NCI-H1092 (cell line): ENCODE results near the gene DYNC2I2.
"Not testable (repeated sequence)": the region's sequence is repeated elsewhere in the genome, so short reads cannot be mapped to it uniquely, and the experiment has no call there.

Source experiments
- DNase-seq: peaks from one replicate; lab custom pipeline; 2025; lab: John Stamatoyannopoulos, UW

Gene DYNC2I2

GRCh38 chr9:128685636-128686489 lies 29.2 kb upstream of the DYNC2I2 start:
- DNase-seq = no peak

DNA sequence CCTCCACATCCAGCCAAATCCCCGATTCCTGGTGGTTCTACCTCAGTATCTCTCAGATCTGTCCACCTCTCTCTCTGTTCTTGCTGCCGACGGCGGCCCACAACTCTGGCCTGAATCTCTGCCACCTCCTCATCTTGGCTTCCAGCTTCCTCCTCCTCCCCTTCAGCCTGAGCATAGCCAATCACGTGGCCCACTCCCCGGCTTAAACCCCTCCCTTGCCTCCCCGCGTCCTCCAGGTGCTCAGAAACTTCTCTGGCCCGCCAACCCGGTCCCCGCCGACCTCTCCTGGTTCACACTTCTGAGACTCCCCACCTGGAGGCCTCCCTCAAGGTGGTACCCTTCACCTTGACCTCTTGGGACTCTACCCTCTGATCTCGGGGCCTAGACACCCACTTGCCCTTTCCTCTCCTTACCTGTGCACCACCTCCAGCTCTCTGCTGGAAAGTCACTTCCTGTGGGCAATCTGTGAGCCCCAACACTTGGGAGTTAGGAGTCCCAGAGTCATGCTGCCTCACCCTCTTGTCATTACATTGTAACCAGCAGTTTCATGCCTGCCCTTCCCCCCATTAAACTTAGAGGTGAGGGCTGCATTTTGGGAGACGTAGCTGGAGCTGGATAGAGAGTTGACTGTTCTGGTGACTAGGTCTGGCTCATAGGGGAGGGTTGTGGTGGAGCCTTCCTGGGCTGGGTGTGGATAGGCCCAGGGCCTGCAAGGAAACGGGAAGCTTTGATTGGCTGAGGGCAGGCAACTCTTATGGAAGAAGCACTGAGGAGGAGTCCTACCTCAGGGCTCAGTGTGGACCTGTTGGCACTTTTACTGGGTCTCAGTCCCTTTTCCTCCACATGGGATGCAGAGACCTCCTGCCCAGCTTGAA lies 27.9 kb upstream of the DYNC2I2 start:
- DNase-seq = no peak

DNA sequence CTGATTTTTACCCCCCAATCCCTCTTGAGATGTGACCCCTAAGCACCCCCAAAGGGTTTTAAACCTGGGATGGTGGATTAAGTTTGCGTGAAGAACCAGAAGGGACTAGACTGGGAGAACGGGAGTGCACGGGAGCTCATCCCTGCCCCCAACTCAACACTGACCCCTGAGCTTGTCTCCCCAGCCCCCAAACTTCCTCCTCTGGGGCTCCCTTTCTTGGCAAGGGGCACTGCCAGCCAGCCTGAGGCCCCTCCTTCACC lies 27.3 kb upstream of the DYNC2I2 start:
- DNase-seq = no peak

DNA sequence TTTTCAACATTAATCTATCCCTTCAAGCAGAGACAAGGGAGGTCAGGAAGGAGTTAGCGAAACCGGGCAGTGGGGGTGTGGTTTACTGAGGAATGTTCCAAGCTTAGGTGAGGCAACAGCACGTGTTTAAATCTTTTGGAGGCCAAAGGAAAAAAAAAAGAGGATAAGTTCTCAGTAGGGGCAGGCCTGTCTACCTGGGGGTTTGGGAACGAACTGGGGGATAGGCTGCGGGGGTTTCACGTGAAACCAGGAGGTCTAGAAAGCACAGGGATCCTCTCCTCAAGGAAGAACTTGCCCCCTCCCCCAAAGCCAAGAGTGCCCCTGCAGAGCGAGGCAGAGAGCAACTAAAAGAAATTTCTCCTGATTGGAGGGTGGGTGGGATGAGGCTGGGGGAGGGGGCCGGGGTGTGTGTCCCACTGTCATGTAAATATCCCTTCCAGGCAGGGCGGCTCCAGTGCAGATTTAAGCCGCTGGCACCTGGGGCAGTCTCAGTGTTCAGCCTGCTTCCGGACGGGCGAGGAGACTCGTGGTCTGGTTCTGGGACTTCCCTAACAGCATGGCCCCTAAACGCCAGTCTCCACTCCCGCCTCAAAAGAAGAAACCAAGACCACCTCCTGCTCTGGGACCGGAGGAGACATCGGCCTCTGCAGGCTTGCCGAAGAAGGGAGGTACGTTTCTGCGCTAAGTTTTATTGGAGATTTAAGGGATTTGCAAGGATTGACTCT lies 26.9 kb upstream of the DYNC2I2 start:
- DNase-seq = no peak

DNA sequence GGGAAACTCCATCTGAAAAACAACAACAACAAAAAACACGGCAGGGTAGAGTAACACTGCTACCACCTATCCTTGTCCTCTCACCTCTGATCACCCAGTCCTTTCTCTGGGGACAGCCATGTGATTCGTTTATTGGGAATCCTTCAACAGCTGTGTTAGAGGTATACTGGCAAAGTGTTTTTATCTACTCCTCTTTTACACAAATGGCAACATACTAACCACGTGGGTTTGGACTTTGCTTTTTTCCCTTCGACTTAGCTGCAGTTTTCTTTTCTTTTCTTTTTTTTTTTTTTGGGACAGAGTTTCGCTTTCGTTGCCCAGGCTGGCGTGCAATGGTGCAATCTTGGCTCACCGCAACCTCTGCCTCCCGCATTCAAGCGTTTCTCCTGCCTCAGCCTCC lies 21.1 kb upstream of the DYNC2I2 start:
- DNase-seq = no peak

DNA sequence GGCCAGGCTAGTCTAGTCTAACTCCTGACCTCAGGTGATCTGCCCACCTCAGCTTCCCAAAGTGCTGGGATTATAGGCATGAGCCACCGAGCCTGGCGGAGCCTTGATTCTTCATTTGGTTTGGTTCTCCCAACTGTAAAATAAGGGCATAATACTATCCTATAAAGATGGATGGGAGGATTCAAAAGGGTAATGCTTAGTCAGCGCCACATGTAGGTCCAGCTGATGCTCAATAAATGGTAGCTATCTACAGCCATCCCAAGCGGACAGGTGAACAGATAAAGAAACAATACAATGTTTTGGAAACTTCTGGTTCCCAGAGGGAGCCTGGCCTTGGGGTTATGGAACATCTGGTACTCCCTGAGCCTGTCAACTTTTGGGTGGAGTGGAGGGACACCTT lies 18.7 kb upstream of the DYNC2I2 start:
- DNase-seq = no peak

DNA sequence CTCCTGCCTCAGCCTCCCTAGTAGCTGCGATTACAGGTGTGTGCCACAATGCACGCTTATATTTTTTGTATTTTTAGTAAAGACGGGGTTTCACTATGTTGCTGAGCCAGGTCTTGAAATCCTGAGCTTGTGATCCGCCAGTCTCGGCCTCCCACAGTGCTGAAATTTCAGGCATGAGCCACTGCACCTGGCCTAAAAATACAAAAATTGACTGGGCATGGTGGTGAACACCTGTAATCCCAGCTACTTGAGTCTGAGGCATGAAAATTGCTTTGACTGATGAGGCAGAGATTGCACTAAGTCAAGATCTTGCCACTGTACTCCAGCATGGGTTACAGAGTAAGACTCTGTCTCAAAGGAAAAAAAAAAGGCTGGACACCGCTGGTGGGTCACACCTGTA lies 13.1 kb upstream of the DYNC2I2 start:
- DNase-seq = no peak

- not testable (repeated sequence) for DNase-seq
Measured at GRCh38 chr9:128666481-128666941, 9.9 kb upstream of the DYNC2I2 start.

DNA sequence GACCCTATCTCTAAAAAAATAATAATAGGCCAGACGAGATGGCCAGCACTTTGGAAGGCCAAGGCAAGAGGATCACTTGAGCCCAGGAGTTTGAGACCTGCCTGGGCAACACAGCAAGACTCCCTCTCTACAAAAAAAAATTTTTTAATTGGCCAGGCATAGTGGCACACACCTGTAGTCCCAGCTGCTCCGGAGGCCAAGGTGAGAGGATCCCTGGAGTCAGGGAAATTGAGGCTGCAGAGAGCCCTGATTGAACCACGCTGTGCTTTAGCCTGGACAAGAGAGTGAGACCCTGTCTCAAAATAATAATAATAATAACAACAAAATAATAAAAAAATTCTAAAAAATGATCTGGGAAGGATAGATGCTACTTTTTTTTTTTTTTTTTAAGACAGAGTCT lies 1.1 kb upstream of the DYNC2I2 start:
- no peak for DNase-seq

DNA sequence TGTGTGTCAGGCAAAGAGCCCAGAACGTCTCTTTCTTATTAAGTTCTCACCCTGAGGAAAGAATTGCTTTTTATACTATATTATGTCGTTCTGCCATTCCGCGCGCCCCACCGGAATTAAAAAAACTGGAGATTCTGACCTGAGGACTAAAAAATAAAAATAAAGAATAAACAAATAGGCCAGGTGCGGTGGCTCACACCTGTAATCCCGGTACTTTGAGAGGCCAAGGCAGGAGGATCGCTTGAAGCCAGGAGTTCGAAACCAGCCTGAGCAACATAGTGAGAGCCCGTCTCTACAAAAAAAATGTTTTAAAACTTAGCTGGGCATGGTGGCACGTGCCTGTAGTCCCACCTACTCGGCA lies 677 bp upstream of the DYNC2I2 start:
- DNase-seq = no peak

- no peak for DNase-seq
Measured at GRCh38 chr9:128654481-128654880, 2.2 kb downstream of the DYNC2I2 start.

DNA sequence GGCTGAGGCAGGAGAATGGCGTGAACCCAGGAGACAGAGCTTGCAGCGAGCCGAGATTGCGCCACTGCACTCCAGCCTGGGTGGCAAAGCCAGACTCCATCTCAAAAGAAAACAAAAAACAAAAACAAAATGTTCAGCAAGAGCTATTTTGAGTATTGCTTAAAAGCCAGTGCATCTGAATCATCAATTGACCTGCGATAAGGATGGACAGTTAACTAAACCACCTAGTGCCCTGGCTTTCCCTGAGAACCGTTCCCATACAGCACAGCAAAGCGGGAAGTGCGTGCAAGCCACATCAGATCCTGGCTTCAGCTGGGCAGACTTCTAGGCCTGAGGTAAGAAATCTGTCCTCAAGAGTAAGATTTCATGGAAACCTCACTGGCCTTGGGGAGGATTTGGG lies 2.7 kb downstream of the DYNC2I2 start:
- DNase-seq = no peak

GRCh38 chr9:128651798-128652197 lies 4.8 kb downstream of the DYNC2I2 start:
- no peak for DNase-seq

DNA sequence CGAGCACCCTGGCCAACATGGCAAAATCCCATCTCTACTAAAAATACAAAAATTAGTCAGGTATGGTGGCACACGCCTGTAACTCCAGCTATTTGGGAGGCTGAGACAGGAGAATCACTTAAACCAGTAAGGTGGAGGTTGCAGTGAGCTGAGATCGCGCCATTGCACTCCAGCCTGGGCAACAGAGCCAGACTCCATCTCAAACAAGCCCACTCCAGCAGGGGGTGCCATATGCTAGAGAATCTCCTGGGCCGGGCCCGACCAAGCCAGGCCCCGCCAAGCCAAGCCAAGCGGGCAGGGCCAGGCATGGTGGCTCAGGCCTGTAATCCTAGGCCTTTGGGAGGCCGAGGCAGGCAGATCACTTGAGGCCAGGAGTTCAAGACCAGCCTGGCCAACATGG lies 8.4 kb downstream of the DYNC2I2 start:
- DNase-seq = not testable (repeated sequence)

DNA sequence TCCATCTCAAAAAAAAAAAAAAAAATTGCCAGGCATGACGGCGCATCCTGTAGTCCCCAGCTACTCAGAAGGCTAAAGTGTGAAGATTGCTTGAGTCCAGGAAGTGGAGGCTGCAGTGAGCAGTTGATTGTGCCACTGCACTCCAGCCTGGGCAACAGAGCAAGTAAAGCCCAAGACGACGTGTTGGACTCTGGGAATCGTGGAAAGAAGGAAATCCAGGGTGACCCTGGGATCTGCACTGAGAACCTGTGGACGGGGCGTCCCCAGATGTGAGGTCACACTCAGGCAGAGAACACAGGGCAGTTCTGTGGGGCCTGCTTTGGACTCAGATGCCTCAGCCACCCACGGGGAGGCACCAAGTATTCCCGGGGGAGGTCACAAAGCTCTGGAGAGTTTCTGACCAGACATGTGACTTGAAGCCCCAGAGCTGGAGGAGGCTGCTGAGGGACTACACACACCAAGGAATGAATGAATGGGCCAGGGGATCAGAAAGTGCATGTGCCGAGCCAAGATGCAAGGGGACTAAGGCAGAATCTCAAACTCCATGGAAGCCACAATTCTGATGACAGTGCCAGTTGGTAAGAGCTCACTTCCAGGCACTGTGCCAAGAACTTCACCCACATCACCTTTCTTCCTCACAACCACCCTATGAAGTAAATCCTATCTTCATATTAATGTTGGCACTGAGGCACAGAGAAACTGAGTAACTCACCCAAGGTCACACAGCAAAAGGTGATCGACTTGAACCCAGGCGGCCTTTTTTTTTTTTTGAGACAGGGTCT lies 12.9 kb downstream of the DYNC2I2 start:
- DNase-seq = no peak

- no peak for DNase-seq
Measured at GRCh38 chr9:128642675-128643245, 13.9 kb downstream of the DYNC2I2 start.

- no peak for DNase-seq
Measured at GRCh38 chr9:128640603-128641002, 16.0 kb downstream of the DYNC2I2 start.

DNA sequence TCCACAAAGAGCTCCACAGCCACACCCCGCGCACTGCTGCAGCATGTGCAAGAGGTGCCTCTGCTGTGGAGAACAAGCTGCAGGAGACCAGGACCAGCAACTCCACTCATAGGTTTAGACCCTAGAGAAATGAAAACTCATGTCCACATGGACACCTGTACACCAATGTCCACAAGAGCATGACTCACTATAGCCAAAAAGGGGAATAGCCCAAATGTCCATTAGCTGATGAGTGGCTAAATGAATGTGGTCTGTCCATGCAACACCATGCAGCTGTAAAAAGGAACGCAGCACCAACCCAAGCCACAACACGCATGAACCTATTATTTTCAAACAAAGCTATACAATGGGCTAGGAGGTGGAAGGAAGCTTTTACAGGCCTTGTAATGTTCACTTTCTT lies 18.1 kb downstream of the DYNC2I2 start:
- no peak for DNase-seq

DNA sequence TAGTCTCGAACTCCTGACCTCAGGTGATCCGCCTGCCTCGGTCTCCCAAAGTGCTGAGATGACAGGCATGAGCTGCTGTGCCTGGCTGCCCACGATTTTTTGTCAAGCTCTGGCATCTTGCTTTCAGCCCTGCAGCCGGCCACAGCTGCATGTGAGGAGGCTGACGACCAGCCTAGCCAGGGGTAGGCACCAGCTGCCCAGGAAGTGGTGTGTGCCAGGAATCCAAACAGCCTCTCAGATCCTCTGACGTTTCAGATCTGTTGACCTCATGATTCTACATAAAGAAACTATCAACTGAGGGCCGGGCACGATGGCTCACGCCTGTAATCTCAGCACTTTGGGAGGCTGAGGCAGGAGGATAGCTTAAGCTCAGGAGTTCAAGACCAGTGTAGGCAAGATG lies 19.0 kb downstream of the DYNC2I2 start:
- peak; percentile 5 for DNase-seq

- peak; percentile 4 for DNase-seq
Measured at GRCh38 chr9:128636556-128637530, 19.8 kb downstream of the DYNC2I2 start.
